H1 (cell line): ENCODE measurements around the gene POU6F2. TPM values are rescaled to one million over a fixed set of nuclear protein-coding genes. Genes with fewer than 3 reads are reported as not detected.

Source experiments
- CTCF ChIA-PET: fragments of 300-600 bp; sonication (Branson Sonifier 250); formaldehyde crosslinking; loops from one replicate; lab custom pipeline; 2021; ENCODE audit not compliant: partially characterized antibody; lab: Charles Lee
- POLR2A ChIA-PET: fragments of 300-600 bp; sonication (Branson Sonifier 250); formaldehyde crosslinking; loops from one replicate; lab custom pipeline; 2021; ENCODE audit warnings: inconsistent platforms; ENCODE audit not compliant: partially characterized antibody; lab: Charles Lee
- DNase-seq, 2 experiments: peaks; one replicate each; pipeline versions ENCODE4 v3.0.0 to v3.0.0-alpha.2; 2010 to 2022; ENCODE audit warnings: low spot score in 2 of 2, low read depth in 1 of 2, mixed read lengths in 1 of 2
- FAIRE-seq: peaks from 2 replicates; lab custom pipeline; 2011; peaks lifted over from hg19 to GRCh38; lab: Jason Lieb, UNC
- H2AFZ ChIP-seq: 2 replicates; pipeline ENCODE4 v1.8.1; 2012; ENCODE audit warnings: low read length, inconsistent platforms
- H2AK5ac ChIP-seq: 2 replicates; pipeline ENCODE4 v1.6.1; 2013; ENCODE audit warnings: low read depth, low read length
- H2BK120ac ChIP-seq: replicated peaks from 2 replicates; pipeline ENCODE3; 2013; ENCODE audit warnings: low read depth, low read length, inconsistent platforms
- H2BK12ac ChIP-seq: 2 replicates; pipeline ENCODE4 v1.6.1; 2013; ENCODE audit warnings: low read depth, low read length
- H2BK15ac ChIP-seq: 2 replicates; pipeline ENCODE4 v1.6.1; 2013; ENCODE audit warnings: low read length
- H2BK20ac ChIP-seq: 2 replicates; pipeline ENCODE4 v1.6.1; 2013; ENCODE audit warnings: low read length
- H2BK5ac ChIP-seq: 2 replicates; pipeline ENCODE4 v1.6.1; 2013; ENCODE audit warnings: low read depth, low read length
- H3K14ac ChIP-seq: 2 replicates; pipeline ENCODE4 v1.6.1; 2013; ENCODE audit warnings: inconsistent platforms; ENCODE audit not compliant: insufficient read length
- H3K18ac ChIP-seq: 2 replicates; pipeline ENCODE4 v1.6.1; 2013; ENCODE audit warnings: low read length; ENCODE audit errors: extremely low read depth
- H3K23ac ChIP-seq: 2 replicates; pipeline ENCODE4 v1.6.1; 2013; ENCODE audit warnings: inconsistent platforms; ENCODE audit not compliant: insufficient read length
- H3K23me2 ChIP-seq: 2 replicates; pipeline ENCODE4 v1.6.1; 2013; ENCODE audit warnings: low read depth, low read length
- H3K27ac ChIP-seq: 2 replicates; pipeline ENCODE4 v1.6.1; 2011; ENCODE audit warnings: low read depth, low read length, inconsistent platforms
- H3K27me3 ChIP-seq, 4 experiments: replicated peaks in 1 of 4; 1 replicate in 1 of 4; 2 replicates in 3 of 4; pipeline versions ENCODE4 v1.6.1 to v1.8.1; 2011 to 2013; ENCODE audit warnings: low read length in 3 of 4, mild to moderate bottlenecking in 3 of 4, inconsistent platforms in 2 of 4, mixed read lengths in 2 of 4, moderate library complexity in 1 of 4; ENCODE audit not compliant: control insufficient read depth in 3 of 4, insufficient read depth in 3 of 4; ENCODE audit errors: extremely low read depth in 1 of 4
- H3K36me3 ChIP-seq, 4 experiments: 2 replicates each; pipeline versions ENCODE4 v1.6.1 to v1.8.1; 2011 to 2013; ENCODE audit warnings: mild to moderate bottlenecking in 4 of 4, low read length in 3 of 4, moderate library complexity in 2 of 4, control low read depth in 1 of 4, inconsistent platforms in 1 of 4; ENCODE audit not compliant: insufficient read depth in 4 of 4, control insufficient read depth in 2 of 4
- H3K4ac ChIP-seq: replicated peaks from 2 replicates; pipeline ENCODE3; 2013; ENCODE audit warnings: low read length, low read depth, mixed read lengths, inconsistent platforms; ENCODE audit not compliant: insufficient read length
- H3K4me1 ChIP-seq, 4 experiments: replicated peaks in 1 of 4; 1 replicate in 1 of 4; 2 replicates in 3 of 4; pipeline versions ENCODE4 v1.6.1 to v1.8.1; 2011 to 2013; ENCODE audit warnings: low read length in 3 of 4, inconsistent platforms in 2 of 4, mixed read lengths in 1 of 4; ENCODE audit not compliant: insufficient read depth in 4 of 4, control insufficient read depth in 3 of 4
- H3K4me2 ChIP-seq, 2 experiments: 2 replicates each; pipeline versions ENCODE4 v1.6.1 to v1.8.1; 2011 to 2013; ENCODE audit warnings: low read depth in 2 of 2, low read length in 2 of 2, control low read depth in 1 of 2, inconsistent platforms in 1 of 2, mild to moderate bottlenecking in 1 of 2; ENCODE audit not compliant: insufficient read depth in 1 of 2
- H3K4me3 ChIP-seq, 4 experiments: fragments of 200-600, 300-600 bp in 1 of 4; sonication (generic), shearing (Covaris generic), sonication (Bioruptor Twin) in 1 of 4; 2 replicates each; pipeline versions ENCODE4 v1.5.1 to v1.8.1; 2011 to 2016; ENCODE audit warnings: low read length in 4 of 4, low read depth in 3 of 4, control low read depth in 2 of 4, inconsistent platforms in 2 of 4, mild to moderate bottlenecking in 2 of 4, mixed read lengths in 1 of 4, moderate library complexity in 1 of 4; ENCODE audit not compliant: insufficient read depth in 2 of 4; ENCODE audit errors: extremely low read depth in 1 of 4
- H3K56ac ChIP-seq: replicated peaks from 2 replicates; pipeline ENCODE3; 2013; ENCODE audit warnings: low read depth, mild to moderate bottlenecking, mixed read lengths, low read length, inconsistent platforms; ENCODE audit not compliant: insufficient read length
- H3K79me1 ChIP-seq: 2 replicates; pipeline ENCODE4 v1.6.1; 2013; ENCODE audit warnings: low read depth, low read length, control low read depth
- H3K79me2 ChIP-seq, 2 experiments: 2 replicates each; pipeline versions ENCODE4 v1.6.1 to v1.8.1; 2012 to 2013; ENCODE audit warnings: low read length in 2 of 2, mild to moderate bottlenecking in 2 of 2, inconsistent platforms in 1 of 2; ENCODE audit not compliant: insufficient read depth in 2 of 2, control insufficient read depth in 1 of 2
- H3K9ac ChIP-seq, 4 experiments: replicated peaks in 1 of 4; 1 replicate in 1 of 4; 2 replicates in 3 of 4; pipeline versions ENCODE4 v1.6.1 to v1.8.1; 2011 to 2013; ENCODE audit warnings: low read depth in 3 of 4, low read length in 3 of 4, control low read depth in 2 of 4, mild to moderate bottlenecking in 2 of 4, moderate library complexity in 2 of 4, inconsistent platforms in 1 of 4; ENCODE audit errors: extremely low read depth in 1 of 4
- H3K9me3 ChIP-seq, 2 experiments: 2 replicates each; pipeline versions ENCODE4 v1.6.1 to v1.8.1; 2012 to 2013; ENCODE audit warnings: mild to moderate bottlenecking in 2 of 2, moderate library complexity in 2 of 2, control low read depth in 1 of 2, inconsistent platforms in 1 of 2, low read depth in 1 of 2, low read length in 1 of 2, mixed read lengths in 1 of 2; ENCODE audit not compliant: insufficient read depth in 2 of 2
- H4K20me1 ChIP-seq, 2 experiments: replicated peaks in 1 of 2; 2 replicates each; pipeline versions ENCODE3 to v1.8.1; 2011 to 2013; ENCODE audit warnings: inconsistent platforms in 2 of 2, low read length in 2 of 2, mild to moderate bottlenecking in 1 of 2; ENCODE audit not compliant: insufficient read depth in 2 of 2, control insufficient read depth in 1 of 2
- H4K5ac ChIP-seq: 2 replicates; pipeline ENCODE4 v1.6.1; 2013; ENCODE audit warnings: low read length, low read depth, mixed read lengths, inconsistent platforms; ENCODE audit not compliant: insufficient read length
- H4K8ac ChIP-seq: 2 replicates; pipeline ENCODE4 v1.8.0; 2013; ENCODE audit warnings: mild to moderate bottlenecking, moderate library complexity, low read length, inconsistent platforms; ENCODE audit not compliant: insufficient read depth; ENCODE audit errors: extremely low read depth
- H4K91ac ChIP-seq: replicated peaks from 2 replicates; pipeline ENCODE3; 2013; ENCODE audit warnings: low read length, mixed read lengths, inconsistent platforms; ENCODE audit not compliant: insufficient read length
- BCL11A ChIP-seq, 2 experiments: IDR thresholded peaks; one replicate each; pipeline ENCODE4 v1.6.1; 2011; ENCODE audit warnings: low read depth in 2 of 2, low read length in 2 of 2, mild to moderate bottlenecking in 2 of 2
- BRCA1 ChIP-seq: IDR thresholded peaks from 2 replicates; pipeline ENCODE4 v1.6.1; 2012; ENCODE audit warnings: low read depth, low read length, improper control_type of control experiment
- CBX8 ChIP-seq: fragments of 300-800, 300-1000 bp; sonication (generic); IDR thresholded peaks from 2 replicates; pipeline ENCODE4 v1.7.1; 2016; ENCODE audit warnings: low read depth, low read length, borderline replicate concordance
- CREB1 ChIP-seq: IDR thresholded peaks from 2 replicates; pipeline ENCODE4 v1.6.1; 2012; ENCODE audit warnings: inconsistent platforms
- EP300 ChIP-seq, 2 experiments: IDR thresholded peaks; 1 replicate in 1 of 2; 2 replicates in 1 of 2; pipeline ENCODE4 v1.6.1; 2011 to 2012; ENCODE audit warnings: low read depth in 2 of 2, low read length in 2 of 2, mild to moderate bottlenecking in 2 of 2, borderline replicate concordance in 1 of 2, inconsistent platforms in 1 of 2, moderate library complexity in 1 of 2
- GABPA ChIP-seq: IDR thresholded peaks from 2 replicates; pipeline ENCODE4 v1.6.1; 2011; ENCODE audit warnings: mild to moderate bottlenecking, low read length, moderate library complexity, borderline replicate concordance; ENCODE audit not compliant: insufficient read depth
- HDAC6 ChIP-seq: IDR thresholded peaks from one replicate; pipeline ENCODE4 v1.7.1; 2012; ENCODE audit warnings: low read depth, mild to moderate bottlenecking, inconsistent platforms, low read length, moderate library complexity
- KDM4A ChIP-seq: IDR thresholded peaks from one replicate; pipeline ENCODE4 v1.7.1; 2012; ENCODE audit warnings: low read depth, mild to moderate bottlenecking, moderate library complexity, low read length, inconsistent platforms; ENCODE audit not compliant: severe bottlenecking
- MAFK ChIP-seq: IDR thresholded peaks from 2 replicates; pipeline ENCODE4 v1.6.1; 2012; ENCODE audit warnings: low read depth, mild to moderate bottlenecking, improper control_type of control experiment, low read length
- RNF2 ChIP-seq: fragments of 200-900, 300-1000 bp; sonication (generic); IDR thresholded peaks from 2 replicates; pipeline ENCODE4 v1.7.1; 2016; ENCODE audit warnings: borderline replicate concordance, low read depth, mild to moderate bottlenecking, antibody characterized with exemption, low read length; ENCODE audit not compliant: poor library complexity, severe bottlenecking; ENCODE audit errors: missing control alignments
- SIRT6 ChIP-seq: IDR thresholded peaks from one replicate; pipeline ENCODE4 v1.7.1; 2012; ENCODE audit warnings: low read length, inconsistent platforms
- SP4 ChIP-seq: IDR thresholded peaks from 2 replicates; pipeline ENCODE4 v1.6.1; 2012; ENCODE audit warnings: low read length, inconsistent platforms
- TAF7 ChIP-seq: optimal IDR thresholded peaks from 2 replicates; pipeline ENCODE3; 2011; ENCODE audit warnings: low read depth, mild to moderate bottlenecking, inconsistent platforms, low read length, moderate library complexity, borderline replicate concordance
- WGBS, 2 experiments: shearing (Covaris generic) in 1 of 2; methylation state at CpG; one replicate each; pipeline versions ENCODE4 v1.1.6 to v1.1.7; 2013 to 2015; ENCODE audit warnings: low lambda C conversion rate in 2 of 2, mixed read lengths in 2 of 2, inconsistent platforms in 1 of 2, low coverage in 1 of 2, missing lambda C conversion rate in 1 of 2; ENCODE audit not compliant: insufficient replicate concordance in 2 of 2, insufficient coverage in 1 of 2, insufficient read length in 1 of 2; ENCODE audit errors: extremely low coverage in 1 of 2, missing lambda C conversion rate in 1 of 2; 5-methylcytosine and 5-hydroxymethylcytosine counted together
- polyA plus RNA-seq, 7 experiments: library from polyadenylated mRNA; depleted of rRNA in 3 of 7; stranded (reverse) in 5 of 7; unstranded in 2 of 7; fragments of >200 nt in 5 of 7; fragments of 200-250 nt in 2 of 7; gene quantifications; 1 replicate in 5 of 7; 2 replicates in 1 of 7; 4 replicates in 1 of 7; pipeline versions ENCODE4 v1.2.1 to v1.2.3, GENCODE V29; 2011 to 2013; ENCODE audit warnings: missing spikeins in 2 of 7, mixed read lengths in 2 of 7
- total RNA-seq: library from RNA; stranded (reverse); fragmentation: NEBNext Ultra II Directional; extraction: Animal tissue kit (Norgen Biotek cat#: 25700); gene quantifications from 2 replicates; pipeline ENCODE4 v1.2.1, GENCODE V29; 2021
- TF ChIP-seq, protein P1 (sequence below): IDR thresholded peaks from 2 replicates; pipeline ENCODE4 v1.6.1; 2012; ENCODE audit warnings: inconsistent platforms

Gene POU6F2
- total and polyA plus RNA-seq, 2 of the 8 experiments (the other 6 are each of a cell fraction or from before 2014, with no cell fraction given): 1.1 to 2.0 TPM

DNA sequence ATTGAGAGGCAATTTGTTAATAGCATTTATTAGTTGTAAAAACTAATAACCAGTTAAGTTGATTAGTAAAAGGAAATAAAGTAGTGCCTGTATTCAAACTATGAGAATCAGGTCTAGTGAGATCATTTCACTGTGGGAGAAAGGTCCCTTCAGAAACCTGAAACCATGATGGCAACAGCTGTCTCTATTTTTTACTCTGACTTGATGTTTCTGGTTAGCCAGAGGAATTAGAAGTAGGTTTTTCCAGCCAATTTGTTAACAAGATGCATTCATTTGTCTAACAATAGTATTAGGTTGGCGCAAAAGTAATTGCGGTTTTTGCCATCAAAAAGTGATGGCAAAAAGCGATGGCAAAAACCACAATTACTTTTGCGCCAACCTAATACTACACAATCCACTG is 316.3 kb downstream of the POU6F2 start:
- Histone ChIP-seq H2BK120ac (no peak overlapping the region), H3K23me2 (no peaks in the 10 kb centered on the region), H3K9ac (no peak overlapping the region), H2BK15ac (no peak overlapping the region), H4K91ac (no peak overlapping the region), H3K56ac (no peak overlapping the region), H3K4me3 (no peak overlapping the region), H4K20me1 (no peaks in the 10 kb centered on the region), H3K18ac (no peak overlapping the region), H3K4me2 (no peak overlapping the region), H3K79me2 (no peaks in the 10 kb centered on the region), H3K14ac (no peak overlapping the region), H3K9me3 (no peaks in the 10 kb centered on the region), H4K8ac (no peak overlapping the region), H3K23ac (no peak overlapping the region), H3K4me1 (no peaks in the 10 kb centered on the region), H2AK5ac (no peak overlapping the region), H3K36me3 (no peaks in the 10 kb centered on the region), H3K4ac (no peak overlapping the region), H3K79me1 (no peaks in the 10 kb centered on the region), H2AFZ (no peak overlapping the region), H4K5ac (no peak overlapping the region), H3K27ac (no peak overlapping the region), H2BK5ac (no peak overlapping the region), H2BK20ac (no peak overlapping the region), H3K27me3 (no peaks in the 10 kb centered on the region), H2BK12ac (no peak overlapping the region)
- no peak for FAIRE-seq
- ChIA-PET CTCF (interaction anchor here (3.6 kb wide), 1 partner anchor 17 kb away, joined by 15 read pairs; no protein-coding TSS in a partner anchor), POLR2A (no interaction called here)
- no peak for DNase-seq
- 100% methylated on average over 4 of the region's 4 CpGs; no CpG with 5 or more reads in 1 of the 2 experiments for WGBS, 2 experiments
- TF ChIP-seq RNF2: no peak
- no peak for TF ChIP-seq CBX8
- TF ChIP-seq, protein P1, sequence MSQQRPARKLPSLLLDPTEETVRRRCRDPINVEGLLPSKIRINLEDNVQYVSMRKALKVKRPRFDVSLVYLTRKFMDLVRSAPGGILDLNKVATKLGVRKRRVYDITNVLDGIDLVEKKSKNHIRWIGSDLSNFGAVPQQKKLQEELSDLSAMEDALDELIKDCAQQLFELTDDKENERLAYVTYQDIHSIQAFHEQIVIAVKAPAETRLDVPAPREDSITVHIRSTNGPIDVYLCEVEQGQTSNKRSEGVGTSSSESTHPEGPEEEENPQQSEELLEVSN: no peak
- no peak for TF ChIP-seq MAFK
- no peak for TF ChIP-seq GABPA
- TF ChIP-seq SIRT6: no peak
- no peak for TF ChIP-seq BRCA1
- TF ChIP-seq TAF7: no peak
- no peak for TF ChIP-seq CREB1
- no peak for TF ChIP-seq BCL11A (IDR thresholded peaks at IDR 0.05; ENCODE audit: low read depth in 2 of 2, low read length in 2 of 2)
- no peak for TF ChIP-seq HDAC6
- no peak for TF ChIP-seq SP4
- no peak for TF ChIP-seq EP300 (IDR thresholded peaks at IDR 0.05; ENCODE audit: borderline replicate concordance in 1 of 2, low read depth in 2 of 2, low read length in 2 of 2)
- TF ChIP-seq KDM4A: no peak
